HG03039 (cell line): Measurements from ENCODE around the gene ADRA2C.

Experiments
- ATAC-seq: cut with Tn5 transposase; IDR thresholded peaks from one replicate; pipeline ENCODE4 v1.9.1; 2021; ENCODE audit warnings: mild to moderate bottlenecking, moderate library complexity; ENCODE audit not compliant: unreplicated experiment

ADRA2C gene

DNA sequence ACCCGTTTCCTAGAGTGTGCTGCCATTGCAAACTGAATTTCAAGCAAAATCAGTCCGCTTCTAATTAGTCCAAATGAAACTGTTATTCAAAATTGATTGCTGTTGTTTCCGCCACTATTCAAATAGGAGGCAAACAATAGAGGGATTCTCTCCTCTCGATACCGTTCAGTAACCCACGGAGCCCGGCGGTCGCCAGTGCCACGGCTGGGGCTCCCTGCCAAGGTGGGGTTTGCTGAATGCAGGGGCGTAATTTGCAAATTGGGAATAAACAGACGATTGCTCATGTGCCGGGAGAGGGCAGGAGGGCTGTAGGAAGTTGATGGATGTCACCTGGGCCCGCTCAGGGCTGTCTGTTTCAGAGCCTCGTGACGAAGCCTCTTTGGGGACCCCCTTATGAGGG lies 8.8 kb downstream of the ADRA2C start:
- ATAC-seq = no peak

DNA sequence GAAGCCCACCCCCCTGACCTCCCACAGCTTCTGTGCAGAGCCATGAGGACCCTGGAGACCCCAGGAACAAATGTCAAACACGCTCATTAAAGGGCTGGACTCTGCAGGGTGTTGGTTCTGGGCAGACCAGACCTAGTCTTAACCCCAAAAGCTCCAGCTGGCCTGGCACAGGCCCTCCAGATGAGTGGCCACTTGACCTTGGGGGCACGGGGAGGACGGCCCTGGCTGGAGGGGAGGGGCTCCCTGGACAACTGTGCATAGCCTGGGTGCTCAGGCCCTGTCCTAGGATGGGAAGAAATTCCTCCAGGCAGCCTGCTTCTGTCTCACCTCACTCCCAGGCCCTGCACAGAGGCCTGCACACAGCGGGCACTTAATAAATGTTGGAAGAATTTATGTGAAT lies 9.4 kb downstream of the ADRA2C start:
- no peak for ATAC-seq

DNA sequence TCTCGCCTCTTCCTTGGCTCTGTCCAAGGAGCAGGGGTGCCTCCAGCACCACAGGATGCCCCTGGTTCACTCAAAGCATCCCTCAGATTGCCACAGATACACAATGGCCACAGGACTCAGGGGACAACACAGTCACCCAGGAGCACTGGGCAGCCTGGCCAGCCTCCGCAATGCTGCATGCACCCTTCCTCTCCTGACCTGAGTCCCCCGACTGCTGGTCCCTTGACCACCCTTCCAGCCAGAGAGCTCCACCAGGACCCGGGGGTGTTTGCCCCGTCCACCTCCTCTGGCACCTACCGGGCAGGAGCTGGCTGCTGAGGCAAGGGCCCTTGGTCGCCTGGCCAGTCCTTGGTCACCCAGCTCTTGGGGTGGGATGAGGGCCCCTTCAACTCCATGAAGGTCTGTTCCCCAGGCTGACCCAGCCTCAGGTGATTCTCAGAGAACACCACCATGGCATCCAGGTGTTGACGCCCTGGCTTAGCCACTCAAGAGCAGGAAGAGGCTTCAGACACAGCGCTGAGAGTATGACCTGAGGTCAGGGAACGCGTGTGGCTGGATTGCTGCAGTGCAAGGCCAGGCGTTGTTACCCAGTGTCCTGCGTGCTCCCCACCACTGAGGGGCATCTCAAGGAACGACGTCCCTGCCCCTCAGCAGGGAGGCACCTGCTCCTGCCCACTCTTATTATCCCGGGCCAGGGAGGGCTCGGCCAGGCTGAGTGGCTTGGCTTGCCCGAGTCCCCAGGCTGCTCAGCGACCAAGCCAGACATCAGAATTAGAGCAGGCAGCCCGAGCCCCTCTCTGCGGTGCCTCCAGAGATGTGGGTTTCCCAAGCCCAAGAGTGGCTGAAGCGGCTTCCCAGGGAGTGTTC lies 10.2 kb downstream of the ADRA2C start:
- ATAC-seq = no peak

DNA sequence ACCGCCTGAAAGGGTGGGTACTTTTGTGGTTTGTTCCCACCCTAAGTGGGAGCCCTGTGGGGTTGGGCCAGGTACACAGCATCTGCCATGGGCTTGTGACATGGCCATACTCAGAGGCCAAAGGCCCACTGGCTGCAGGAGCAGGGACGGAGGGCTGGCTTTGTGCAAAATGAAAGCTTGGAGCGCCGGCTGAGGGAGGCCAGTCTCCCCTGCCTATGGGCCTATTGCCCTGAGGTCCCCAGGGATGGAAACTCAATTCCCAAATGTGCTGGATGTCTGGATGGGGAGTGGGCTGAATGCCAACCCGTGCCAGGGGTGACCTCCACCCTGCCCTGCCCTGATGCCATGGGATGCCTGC lies 10.8 kb downstream of the ADRA2C start:
- ATAC-seq = no peak

DNA sequence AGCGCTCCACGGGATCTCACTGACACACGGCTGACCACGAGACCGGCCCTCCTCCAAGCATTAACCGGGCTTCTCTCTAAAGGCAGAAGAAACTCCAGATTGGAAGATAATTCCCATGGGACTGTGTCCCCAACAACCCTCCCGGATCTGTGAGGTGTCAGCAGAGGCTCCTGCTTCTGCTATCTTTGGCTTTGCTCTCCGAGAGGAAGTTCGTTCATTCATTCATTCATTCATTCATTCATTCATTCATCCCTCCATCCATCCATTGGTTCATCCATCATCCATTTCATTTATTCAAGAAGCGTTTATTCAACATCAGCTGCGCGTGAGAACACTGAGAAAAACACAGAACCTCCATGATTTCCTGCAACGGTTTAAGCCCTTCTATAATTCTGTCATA lies 11.5 kb downstream of the ADRA2C start:
- no peak for ATAC-seq

DNA sequence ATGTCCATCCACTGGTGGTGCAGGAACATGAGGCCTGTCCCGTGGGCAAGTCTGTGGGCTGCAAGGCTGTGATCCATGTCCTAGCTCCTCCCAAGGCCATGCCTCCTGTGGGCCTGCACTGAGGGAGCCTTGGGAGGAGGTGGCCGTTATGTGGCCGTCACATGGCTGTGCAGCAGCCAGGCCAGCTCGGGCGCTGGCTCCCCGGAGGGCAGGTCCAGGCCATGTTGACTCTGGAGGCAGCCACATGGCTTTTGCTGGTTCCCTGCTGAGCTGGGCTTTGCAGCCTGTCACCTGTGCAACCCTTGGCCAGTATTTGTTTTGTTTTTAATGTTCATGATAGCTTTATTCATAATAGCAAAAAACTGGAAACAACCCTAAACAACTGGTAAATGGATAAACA lies 13.3 kb downstream of the ADRA2C start:
- ATAC-seq = no peak

DNA sequence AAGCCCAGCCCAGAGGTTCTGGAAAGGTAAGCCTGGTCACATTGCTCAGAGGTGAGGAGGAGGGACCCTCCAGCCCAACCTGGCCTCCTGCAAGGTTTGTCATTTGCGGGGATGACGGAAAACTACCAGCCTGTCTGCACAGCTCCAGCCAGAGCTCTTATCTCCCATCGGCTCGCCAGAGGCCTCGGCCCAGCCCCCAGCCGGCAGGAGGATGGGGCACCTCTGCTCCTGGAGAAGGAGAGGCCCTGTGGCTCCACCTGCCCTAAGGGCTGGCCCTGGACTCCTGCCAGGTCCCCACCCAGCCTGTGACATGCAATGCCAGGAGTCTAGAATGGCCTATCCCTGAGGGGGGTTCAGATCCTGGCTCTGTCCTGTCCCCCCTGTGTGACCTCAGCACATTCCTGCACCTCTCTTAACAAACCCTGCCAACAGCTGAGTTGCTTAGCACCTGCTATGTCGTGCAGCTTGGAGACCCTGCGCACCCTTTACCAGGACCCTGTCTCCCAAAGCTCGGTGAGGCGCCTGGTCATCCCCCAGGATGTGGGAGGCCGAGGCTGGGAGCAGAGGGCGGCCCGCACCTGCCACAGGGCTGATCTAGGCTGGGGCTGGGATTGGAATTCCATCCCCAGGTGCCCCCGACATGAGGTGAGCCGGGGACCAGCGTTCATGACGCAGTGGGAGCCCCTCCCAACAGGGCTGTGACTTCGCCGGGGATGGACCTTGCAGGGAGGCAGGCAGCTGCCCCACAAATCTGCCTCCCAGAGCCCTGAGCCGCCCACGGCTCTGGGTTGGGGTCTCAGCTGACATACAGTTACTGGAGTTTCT lies 14.4 kb downstream of the ADRA2C start:
- ATAC-seq = no peak

DNA sequence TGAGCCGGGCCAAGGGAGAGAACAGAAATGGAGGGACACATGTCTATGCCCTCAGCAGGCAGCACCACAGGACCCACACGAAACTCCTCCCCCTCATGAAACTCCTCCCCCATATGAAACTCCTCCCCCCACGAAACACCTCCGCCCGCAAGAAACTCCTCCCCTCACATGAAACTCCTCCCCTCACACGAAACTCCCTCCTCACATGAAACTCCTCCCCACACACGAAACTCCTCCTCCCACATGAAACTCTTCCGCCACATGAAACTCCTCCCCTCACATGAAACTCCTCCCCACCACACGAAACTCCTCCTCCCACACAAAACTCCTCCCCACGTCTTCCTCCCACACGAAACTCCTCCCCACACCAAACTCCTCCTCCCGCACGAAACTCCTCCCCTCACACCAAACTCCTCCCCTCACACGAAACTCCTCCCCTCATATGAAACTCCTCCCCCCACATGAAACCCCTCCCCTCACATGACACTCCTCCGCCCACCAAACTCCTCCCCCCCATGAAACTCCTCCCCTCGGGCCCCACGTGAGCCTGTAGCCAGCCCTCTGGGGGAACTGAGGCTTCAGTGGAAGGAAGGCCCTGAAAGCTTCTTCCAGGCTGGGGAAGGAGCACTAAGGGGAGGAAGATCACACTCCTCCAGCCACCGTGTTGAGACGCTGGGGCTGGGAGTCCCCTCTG lies 15.2 kb downstream of the ADRA2C start:
- ATAC-seq = no peak

DNA sequence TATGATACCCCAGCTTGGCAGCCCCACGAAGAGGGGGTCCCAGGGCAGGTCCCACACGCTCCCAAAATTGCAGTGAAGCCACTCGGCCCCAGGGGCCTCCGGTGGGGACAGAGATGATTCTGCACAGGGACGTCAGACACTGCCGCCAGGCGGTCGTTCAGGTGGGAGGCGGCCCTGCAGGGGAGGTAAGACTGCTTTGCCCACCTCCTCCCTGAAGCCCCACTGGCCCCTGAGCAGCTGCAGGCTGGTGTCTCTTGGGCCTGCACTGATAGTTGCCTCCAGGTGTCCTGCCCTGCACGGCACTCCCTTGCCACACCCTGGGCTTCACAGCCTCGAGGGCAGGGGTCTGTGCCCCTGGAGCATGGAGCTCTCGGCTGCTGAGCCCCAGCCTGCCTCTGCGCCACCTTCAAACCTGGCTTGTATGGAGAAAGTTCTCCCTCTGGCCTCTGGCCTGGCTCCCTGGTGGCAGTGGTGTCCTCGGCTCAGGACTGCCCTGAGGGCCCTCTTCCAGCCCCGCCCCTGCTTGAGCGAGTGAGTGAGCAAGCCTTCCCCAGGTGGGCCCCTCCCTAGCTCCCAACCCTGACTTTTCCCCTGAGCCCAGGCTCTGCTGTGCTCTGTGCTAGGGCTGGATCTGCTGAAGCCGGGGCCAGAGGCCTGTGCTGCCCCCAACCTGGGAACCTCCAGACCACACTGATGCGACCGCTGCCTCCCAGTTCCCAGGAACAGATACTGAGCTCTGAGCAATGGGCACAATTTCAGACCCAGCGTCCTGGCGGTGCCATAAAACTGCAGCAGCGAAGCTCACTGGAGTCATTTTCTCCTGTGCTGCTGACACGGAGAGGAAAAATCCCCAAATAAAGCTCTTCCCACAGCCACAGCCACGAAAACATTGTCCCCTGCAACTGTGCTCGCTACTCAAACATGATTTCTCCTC lies 16.1 kb downstream of the ADRA2C start:
- ATAC-seq = no peak

DNA sequence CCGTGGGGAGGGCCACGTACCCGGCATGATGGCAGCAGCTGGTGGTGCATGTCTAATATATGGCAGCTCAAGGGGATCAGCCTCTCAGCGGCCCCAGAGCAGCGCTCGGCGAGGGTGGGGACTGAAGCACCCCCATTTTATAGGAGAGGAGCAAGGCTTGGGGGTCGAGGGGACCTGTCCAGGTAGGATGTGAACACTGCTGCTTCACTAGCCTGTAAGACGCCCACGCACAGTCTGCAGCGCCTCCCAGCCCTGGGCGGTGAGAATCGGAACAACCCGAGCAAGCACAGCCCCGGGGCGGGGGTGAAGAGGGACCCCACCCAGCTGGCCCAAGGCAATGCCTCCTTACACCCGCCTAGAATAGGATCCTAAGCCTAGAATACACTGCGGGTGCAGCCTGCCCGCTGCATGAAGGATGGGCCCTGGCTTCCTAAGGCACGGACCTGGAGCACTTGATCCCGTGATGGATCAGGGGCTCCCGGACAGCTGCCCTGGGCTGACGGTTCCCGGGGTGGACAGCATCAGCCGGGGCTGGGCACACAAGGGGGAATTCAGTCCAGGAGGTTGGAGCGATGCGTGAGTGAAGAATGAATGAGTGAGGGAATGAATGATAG lies 17.6 kb downstream of the ADRA2C start:
- no peak for ATAC-seq

DNA sequence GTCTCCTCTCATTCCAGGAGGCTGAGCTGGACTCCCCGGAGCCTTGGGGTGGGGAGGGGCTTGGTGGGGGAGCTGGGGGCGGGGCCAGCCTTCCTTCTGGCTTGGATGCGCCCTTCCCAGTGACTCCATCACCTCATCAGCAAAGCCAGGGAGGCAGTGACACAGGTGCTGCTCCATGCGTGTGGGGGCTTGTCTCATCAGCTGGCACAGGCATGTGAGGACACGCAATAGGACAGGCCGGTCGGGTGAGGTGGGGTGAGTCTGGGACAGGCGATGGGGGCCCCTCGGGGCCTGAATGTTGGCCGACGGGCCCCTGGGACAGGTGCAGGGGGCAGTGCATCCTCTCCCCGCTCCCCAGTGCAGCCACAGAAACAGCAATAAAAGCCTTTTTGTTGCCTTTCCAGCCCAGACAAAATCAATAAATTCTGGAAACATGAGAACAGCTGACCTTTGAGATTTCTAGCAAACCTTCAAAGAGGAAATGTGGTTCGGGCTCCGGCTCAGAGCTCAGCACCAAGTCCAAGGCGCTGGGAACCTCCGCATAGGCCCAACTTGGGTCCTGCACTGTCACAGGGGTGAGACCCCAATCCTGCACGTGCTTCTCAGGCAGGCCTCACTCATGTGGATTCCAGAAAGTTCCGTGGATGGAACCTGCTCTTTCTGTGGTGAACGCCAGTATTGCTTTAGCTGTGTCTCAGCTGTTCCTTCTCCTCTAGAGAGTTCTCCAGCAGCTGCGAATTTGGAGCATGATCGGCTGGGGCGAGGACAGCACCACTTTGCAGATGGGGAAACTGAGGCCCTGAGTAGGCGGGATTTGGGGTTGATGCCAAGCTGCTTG lies 18.5 kb downstream of the ADRA2C start:
- no peak for ATAC-seq

DNA sequence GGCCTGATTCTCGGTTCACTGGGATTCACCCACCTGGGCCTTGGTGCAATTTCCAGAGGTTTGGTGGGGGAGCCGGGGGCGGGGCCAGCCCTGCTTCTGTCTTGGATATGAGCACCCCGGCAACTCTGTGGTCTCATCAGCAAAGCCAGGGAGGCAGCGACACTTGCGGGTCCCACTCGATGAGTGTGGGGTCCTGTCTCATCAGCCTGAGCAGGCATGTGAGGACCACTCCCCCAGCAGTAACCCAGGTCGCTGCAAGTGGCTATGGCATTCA lies 19.0 kb downstream of the ADRA2C start:
- no peak for ATAC-seq

DNA sequence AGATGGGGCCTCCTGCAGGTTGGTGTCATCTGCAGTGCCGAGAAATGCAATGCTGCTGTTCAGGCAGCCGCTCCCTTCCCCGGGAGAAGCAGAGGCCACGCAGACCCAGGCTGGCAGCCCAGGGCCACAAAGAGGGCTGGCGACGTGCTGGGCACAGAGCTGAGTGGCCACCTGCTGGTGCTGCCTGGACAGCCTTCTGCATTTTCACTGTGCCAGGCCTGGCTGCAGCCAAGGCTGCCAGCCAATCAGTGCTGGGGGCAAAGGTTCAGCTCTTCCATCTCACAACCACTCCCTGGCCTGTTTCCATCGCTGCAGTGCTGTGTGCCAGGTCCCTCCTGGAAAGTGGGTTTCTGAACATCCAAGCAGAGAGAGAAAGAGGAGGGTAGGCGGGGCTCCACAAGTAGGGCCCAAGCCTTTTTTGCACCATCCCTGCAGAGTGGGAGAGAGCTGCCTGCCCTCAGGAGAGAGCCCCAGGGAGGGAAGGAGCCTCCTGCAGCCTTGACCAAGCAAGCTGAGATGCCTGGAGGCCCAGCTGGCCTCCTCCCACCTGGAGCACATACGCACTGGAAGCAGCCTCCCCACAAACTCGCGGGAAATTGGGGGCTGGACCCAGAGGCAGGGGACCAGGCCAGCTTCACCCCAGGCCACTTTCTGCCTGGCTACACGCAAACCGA lies 20.1 kb downstream of the ADRA2C start:
- no peak for ATAC-seq

DNA sequence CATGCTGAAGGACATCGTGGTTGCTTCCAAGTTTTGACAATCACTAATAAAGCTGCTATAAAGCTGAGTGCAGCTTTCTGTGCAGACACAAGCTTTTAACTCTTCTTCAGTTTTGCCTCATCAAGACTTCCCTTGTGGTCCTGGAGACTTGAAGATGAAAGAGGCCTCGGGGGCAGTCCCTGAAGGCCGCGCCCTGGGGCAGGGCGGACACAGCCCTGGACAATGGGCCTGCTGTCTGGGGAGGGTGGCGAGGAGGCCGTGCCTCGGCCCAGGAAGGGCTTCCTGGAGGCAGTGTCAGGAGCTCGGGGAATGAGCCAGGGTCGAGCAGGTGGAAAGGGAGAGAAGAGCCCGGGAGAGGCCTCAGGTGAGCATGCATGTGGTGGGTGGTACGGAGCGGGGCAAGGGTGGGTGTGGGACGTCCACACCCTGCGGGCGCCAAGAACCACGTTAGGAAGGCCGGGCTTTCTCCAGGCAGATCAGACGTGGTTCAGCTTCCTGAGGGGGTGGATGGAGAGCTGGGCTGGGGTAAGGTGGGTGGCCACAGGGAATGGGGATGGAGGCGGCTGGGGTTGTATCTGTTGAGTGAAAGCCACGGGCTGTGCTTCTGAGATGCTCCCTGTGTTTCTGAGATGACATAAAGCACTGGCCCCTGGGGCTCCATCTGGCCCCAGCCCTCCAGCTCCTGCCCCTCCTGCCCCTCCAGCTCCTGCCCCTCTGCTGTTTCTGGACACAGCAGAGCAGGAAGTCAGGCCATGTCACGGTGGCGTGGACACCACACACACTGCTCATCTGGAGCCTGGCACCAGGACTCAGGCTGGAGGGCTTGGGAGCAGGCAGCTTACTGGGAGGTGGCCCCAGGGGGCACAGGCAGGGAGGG lies 21.5 kb downstream of the ADRA2C start:
- ATAC-seq = no peak

DNA sequence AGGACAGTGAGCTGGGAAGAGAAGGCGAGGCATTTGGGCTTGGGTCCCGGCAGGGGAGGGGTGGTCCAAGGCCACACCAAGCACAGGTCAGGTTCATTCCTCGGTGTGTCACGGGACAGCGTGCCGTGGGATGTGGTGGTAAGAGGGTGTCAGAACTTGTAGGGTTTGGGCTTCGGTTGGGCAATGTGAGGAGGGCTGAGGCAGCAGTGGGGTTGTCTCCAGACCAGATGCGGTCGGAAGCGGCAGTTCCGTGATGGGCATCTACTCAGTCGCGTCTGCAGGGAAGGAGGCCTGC lies 22.1 kb downstream of the ADRA2C start:
- no peak for ATAC-seq

DNA sequence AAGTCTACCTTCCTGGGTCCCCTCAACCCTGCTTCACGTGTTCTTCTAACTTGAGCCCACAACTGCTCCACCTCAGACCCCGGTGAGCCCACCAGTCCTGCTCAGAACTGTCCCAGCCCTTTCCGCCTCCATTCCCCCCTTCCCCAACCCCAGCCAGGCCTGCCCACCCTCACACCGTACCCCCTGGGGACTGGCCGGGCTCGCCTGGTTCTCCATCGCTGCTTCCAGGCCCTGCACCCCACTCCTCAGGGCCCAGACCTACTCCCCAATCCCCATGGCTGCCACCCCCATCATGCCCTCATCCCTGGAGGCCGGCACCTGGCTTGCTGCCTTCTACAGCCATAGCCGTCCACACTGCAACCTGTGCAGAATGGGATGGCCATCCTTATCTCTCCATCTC lies 23.4 kb downstream of the ADRA2C start:
- ATAC-seq = no peak

DNA sequence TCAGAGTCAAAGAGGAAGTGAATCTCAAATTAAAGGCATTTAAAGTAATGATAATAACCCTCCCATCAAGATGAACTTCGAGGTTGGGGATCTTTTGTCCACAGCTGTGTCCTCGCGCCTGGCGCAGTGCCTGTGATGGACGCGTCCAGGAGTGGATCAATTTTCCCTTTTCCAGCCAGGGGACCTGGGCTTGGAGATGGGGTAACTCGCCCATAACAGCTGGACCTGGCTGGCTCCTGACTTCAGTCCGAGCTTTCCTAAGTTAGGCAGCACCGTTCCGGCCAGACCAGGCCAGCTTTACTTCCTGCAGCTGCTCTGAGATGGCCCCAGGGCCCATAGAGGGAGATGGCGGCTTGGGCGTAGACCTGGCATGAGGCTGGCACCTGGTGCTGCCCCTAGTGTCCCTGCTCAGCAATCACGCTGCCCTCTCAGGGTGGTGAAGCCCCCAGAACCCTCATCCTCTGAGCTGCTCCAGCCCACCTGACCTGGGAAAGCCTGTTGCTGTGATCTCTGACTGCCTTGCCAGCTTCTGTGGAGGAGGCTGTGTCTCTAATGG lies 23.9 kb downstream of the ADRA2C start:
- ATAC-seq = no peak

DNA sequence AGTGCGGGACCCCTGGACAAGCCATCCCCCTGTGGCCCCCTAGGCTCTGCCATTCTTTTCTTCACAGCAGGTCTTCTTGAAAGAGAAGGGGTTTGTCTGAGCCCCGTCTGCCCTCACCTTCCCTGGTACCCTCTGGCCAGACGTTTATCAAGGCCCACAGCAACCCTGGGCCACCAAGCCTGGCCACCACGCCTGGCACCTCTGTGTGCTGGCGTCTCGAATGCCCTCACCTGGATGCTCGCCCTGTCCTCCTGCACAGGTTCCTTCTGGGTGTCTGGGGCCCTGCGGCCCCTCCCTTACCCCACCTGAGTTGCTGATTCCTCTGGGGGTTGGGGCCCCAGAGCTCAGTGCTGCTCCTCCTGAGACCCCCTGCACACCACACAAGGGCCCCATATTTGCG lies 25.1 kb downstream of the ADRA2C start:
- ATAC-seq = no peak
